Astrocyte of the hippocampus (primary cell): ENCODE data around the gene DAD1.
"Not testable (repeated sequence)": the region's sequence is repeated elsewhere in the genome, so short reads cannot be mapped to it uniquely, and the experiment has no call there.

ENCODE experiments used
- DNase-seq: peaks from one replicate; pipeline ENCODE4 v3.0.0; 2011; ENCODE audit warnings: low read depth, low spot score

The DAD1 gene

GRCh38 chr14:22589096-22589839 is at the start of gene DAD1:
TSS of gene DAD1 (minus strand) at chr14:22589224. CDS start at chr14:22589157, 67 bp downstream.
- peak; percentile 100 for DNase-seq

- not testable (repeated sequence) for DNase-seq
Measured at GRCh38 chr14:22635980-22636379, 47.0 kb upstream of the DAD1 start.

DNA sequence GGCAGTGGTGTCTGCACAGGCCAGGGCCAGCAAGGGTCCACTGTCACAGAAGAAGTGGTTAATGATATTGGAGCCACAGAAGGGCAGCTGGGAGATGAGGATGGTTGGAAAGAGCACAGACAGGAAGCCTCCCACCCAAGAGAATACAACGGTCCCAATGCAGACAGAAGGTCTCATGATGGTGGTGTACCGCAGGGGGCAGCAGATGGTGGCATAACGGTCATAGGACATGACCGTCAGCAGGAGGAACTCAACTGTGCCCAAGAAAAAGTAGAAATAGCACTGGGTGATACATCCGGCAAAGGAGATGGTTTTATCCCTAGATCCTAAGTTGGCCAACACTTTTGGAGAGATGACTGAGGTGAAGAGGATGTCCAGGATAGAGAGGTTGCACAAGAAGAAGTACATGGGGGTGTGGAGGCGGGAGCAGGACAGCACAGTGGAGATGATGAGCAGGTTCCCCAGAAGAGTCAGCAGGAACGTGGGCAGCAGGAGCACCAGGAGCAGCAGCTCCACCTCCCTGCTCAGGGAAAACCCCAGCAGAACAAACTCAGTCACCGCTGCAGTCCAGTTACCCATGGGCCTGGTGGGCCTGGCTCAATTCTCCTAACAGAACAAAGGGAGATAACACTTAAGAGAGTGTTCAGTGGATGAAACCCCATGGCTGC is 45.3 kb upstream of the DAD1 start:
- no peak for DNase-seq

GRCh38 chr14:22630486-22630885 is 41.5 kb upstream of the DAD1 start:
- DNase-seq = peak; percentile 87

DNA sequence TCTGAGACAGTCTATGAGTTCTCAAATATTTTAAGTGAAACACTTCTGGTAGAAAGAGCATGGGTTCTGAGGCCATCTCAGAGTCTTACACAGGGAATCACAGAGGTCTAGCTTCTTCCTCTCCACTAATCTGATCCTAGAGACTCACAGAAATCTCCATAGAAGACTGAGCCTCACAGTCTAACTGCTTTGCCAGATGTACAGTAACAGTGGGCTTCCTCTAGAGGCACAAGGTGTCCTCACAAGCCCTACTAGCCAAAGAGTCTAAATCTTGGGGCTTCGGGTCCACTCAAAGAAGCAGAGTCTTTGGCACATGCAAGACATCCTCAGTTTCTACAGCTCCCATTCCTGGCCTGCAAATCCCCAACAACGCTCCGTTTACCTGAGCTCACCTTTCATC is 41.0 kb upstream of the DAD1 start:
- peak; percentile 12 for DNase-seq

DNA sequence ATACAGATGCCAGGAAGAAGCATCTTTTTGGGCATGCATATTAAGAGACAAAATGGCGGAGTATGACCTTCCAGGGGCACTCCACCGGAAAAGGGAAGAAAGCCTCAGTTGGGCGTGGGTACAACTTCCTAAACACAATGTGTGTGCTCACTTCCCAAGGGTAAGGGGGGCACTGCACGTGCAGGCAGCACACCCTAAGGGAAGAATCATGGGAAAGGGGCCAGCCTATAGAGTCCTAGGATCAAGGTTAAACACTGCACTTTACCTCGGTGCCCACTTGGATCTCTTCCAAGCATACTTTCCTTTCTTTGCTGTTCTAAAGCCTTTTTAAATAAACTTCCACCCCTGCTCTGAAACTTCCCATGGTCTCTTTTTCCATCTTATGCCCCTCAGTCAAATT is 40.3 kb upstream of the DAD1 start:
- no peak for DNase-seq

DNA sequence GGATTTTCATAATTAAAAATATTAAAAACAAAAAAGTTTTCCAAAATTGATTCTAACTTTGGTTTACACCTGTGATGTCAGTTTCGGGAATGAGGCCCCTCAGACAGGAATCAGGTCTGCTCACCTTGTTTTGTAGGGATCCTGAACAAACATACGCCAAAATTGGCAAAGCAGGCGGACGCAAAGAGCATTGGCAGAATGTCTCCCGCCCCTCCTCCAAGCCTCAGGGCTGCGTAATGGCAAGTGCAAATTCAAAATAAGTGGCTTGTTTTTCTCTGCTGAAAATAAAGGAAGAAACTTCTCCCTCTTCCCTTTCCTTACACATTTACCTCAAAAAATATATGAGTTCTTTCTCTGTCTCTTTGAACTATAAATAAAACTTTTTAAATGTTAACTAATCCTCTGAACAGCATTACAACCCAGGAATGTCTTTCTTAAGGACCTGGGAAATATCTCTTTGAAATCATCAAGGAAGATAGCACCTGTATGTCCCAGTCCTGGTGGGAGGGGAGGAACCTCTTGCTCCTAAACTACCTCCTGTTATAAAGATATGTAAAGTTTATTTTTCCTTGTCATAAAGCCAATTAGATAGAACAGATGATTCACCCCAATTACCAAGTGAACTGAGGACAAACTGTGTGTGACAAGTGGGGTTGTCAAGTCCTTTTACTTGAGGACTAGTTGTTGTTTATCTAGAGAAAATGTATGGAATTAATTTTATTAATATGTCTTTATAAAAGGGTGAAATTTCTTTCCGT is 38.7 kb upstream of the DAD1 start:
- DNase-seq = no peak

GRCh38 chr14:22626590-22626989 is 37.6 kb upstream of the DAD1 start:
- DNase-seq = no peak

- DNase-seq = no peak
Measured at GRCh38 chr14:22623047-22623446, 34.0 kb upstream of the DAD1 start.

DNA sequence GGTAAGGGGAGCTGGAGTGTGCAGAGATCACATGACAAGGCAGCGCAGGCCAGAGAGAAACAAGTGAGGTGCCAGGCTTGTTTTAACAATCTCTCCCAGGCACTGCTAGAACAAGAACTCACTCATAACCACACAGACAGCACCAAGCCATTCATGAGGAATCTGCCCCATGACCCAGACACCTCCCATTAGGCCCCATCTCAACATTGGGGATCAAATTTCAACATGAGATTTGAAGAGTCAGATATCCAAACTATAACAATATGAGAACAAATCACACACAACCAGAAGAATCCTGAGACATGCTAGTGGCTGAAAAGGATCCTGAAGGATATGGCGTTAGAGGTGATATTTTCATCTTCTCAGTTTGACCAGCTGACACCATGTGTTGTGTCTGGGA is 33.2 kb upstream of the DAD1 start:
- DNase-seq = no peak

- not testable (repeated sequence) for DNase-seq
Measured at GRCh38 chr14:22615765-22616164, 26.7 kb upstream of the DAD1 start.

- DNase-seq = peak; percentile 96
Measured at GRCh38 chr14:22614240-22614799, 25.3 kb upstream of the DAD1 start.

DNA sequence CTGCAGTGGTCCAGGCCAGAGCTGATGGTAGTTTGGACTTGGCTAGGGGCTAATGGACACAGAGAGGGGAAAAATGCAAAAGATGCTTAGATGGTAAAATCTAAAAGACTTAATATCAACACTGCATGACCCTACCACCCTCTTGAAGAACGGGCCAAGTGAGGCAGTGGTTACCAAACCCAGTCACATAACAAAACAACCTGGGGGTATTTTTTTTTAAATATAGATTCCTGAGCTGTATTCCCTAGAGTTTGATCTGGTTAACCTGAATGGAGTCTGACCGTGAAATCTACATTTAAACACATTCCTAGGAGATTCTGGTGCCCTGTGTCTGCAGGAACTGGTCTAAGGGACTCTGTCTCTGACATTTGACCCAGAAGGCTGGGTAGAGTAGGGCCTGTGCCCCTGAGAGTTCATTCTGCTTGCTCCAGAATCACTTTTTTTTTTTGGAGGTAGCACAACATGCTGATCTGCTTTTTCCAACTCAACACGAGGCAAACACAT is 24.8 kb upstream of the DAD1 start:
- DNase-seq = no peak

DNA sequence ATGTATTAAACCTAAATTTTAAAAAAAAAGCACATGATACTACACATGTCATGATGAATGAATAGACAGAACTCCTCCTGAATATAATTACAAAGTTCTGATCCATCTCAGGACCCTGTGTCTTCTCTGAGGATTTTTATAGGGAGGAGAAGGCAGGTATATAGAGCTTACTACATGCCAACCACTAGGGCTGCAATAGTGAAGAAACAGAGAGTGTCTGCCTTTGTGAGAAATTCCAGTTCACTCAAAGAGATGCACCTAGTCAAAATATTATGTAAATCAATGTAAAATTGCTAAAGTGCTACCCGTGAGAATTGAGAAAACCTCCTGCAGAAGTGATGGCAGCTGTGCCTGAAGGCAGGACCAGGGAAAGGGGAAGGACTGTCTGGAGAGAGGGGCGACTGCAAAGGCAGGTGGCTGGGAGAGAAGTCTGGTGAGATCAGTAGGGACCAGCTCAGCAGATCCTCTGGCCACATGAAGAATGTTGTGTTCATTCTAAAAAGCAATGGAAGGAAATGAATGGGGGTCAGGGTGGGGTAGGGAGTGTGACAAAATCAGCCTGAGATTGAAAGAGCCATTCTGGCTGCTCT is 24.2 kb upstream of the DAD1 start:
- peak; percentile 26 for DNase-seq

GRCh38 chr14:22610931-22611330 is 21.9 kb upstream of the DAD1 start:
- DNase-seq = no peak

GRCh38 chr14:22607291-22607690 is 18.3 kb upstream of the DAD1 start:
- peak; percentile 35 for DNase-seq

DNA sequence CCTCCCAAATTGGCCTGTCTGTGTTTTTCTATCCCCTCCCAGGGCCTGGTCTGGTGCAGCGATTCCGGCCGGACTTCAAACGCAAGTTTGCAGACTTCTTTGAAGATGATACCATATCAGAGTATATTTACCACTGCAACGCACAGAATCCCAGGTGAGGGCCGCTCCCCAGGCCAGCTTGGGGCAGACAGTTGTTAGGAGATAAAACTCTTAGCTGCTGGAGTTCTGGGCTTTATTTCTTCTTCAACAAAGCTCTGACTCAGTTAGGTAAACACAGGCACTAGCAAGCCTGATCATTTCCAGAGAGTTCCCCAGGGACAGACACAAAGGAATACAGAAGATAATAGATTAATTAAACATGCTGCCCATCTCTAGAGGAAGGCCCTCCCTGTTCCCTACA is 17.4 kb upstream of the DAD1 start:
- no peak for DNase-seq

GRCh38 chr14:22602862-22603261 is 13.8 kb upstream of the DAD1 start:
- DNase-seq = no peak

GRCh38 chr14:22601996-22602395 is 13.0 kb upstream of the DAD1 start:
- DNase-seq = no peak

DNA sequence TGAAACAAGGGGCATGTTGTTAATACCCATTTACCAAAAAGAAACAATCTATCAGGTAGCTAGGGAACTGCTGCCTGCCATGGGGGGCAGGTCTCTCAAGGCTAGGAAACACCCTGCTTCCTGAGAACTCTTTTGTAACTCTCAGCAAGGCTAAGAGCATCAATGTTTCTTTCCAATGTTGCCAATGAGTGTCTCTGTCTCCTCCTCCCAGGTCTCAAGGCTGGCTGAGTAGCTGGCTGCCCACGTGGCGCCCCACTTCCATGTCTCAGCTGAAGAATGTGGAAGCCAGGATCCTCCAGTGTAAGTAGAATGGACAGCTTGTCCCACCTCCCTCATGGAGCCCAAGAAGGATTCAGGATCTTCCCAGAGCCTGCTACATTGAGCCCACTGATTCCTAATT is 12.4 kb upstream of the DAD1 start:
- DNase-seq = no peak

DNA sequence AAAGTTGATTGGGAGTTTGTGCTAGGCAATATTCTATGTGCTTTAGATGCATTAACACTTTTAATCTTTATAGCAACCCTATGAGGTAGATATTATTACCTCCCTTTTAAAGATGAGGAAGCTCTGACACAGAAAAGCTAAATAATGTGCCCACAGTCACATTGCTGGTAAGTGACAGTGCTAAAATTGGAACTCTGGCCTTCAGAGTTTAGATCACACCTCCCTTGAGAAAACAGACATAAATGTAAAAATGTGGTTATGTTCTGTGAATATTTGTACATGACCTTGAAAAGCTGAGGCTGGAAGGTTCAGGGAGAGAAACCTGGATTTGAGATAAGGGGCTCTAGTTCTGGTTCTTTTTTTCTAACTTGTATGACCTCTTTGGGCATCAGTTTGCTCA is 11.0 kb upstream of the DAD1 start:
- no peak for DNase-seq

GRCh38 chr14:22599349-22599748 is 10.3 kb upstream of the DAD1 start:
- no peak for DNase-seq
